Chondrocyte (in vitro differentiated cells): ENCODE data around the gene MIAT. TPM values are rescaled to one million over a fixed set of nuclear protein-coding genes. Genes with fewer than 3 reads are reported as not detected.

Experiments
- DNase-seq: peaks from one replicate; pipeline ENCODE4 v3.0.0; 2021; ENCODE audit warnings: mixed read lengths, low spot score
- H3K27ac Mint-ChIP-seq: one replicate; pipeline ENCODE4 v1.8.0; 2021; ENCODE audit warnings: mild to moderate bottlenecking, moderate library complexity, mixed read lengths; ENCODE audit not compliant: unreplicated experiment
- H3K27me3 Mint-ChIP-seq: 2 replicates; pipeline ENCODE4 v1.8.0; 2021; ENCODE audit warnings: low read depth, mixed read lengths
- H3K36me3 Mint-ChIP-seq: 2 replicates; pipeline ENCODE4 v1.8.0; 2021; ENCODE audit warnings: low read depth, mixed read lengths
- H3K4me1 Mint-ChIP-seq: 2 replicates; pipeline ENCODE4 v1.8.0; 2021; ENCODE audit warnings: low read depth, mild to moderate bottlenecking, mixed read lengths
- H3K4me3 Mint-ChIP-seq: one replicate; pipeline ENCODE4 v1.8.0; 2021; ENCODE audit warnings: mild to moderate bottlenecking, moderate library complexity, mixed read lengths; ENCODE audit not compliant: unreplicated experiment
- H3K9me3 Mint-ChIP-seq: 2 replicates; pipeline ENCODE4 v1.8.0; 2021; ENCODE audit warnings: low read depth, mixed read lengths
- CTCF ChIP-seq: fragments of 200-600 bp; sonication (generic); IDR thresholded peaks from 2 replicates; pipeline ENCODE4 v1.5.0; 2021; ENCODE audit warnings: antibody characterized with exemption, mild to moderate bottlenecking, moderate library complexity
- total RNA-seq: library from RNA; stranded (reverse); gene quantifications from 3 replicates; pipeline ENCODE4 v1.2.1, GENCODE V29; 2021

The MIAT gene
- total RNA-seq, 1 donor from 2014 or later, result 3.5 TPM

- Mint-ChIP-seq H3K27me3 (no peaks in the 10 kb centered on the region), H3K9me3 (peaks cover 5% of the 10 kb centered on the region), H3K27ac (no peak overlapping the region), H3K4me3 (no peak overlapping the region), H3K36me3 (peaks cover 9% of the 10 kb centered on the region), H3K4me1 (peaks cover 7% of the 10 kb centered on the region)
- TF ChIP-seq CTCF, result no peak
- no peak for DNase-seq
Observed at GRCh38 chr22:26690654-26691376, 33.4 kb downstream of the MIAT start.

GRCh38 chr22:26691377-26691716 is 34.0 kb downstream of the MIAT start:
- peaks cover 7% of the 10 kb centered on the region for H3K4me1 Mint-ChIP-seq
- no peak for TF ChIP-seq CTCF
- DNase-seq, result no peak
- peaks cover 11% of the 10 kb centered on the region for H3K36me3 Mint-ChIP-seq
- H3K27ac Mint-ChIP-seq, result no peak overlapping the region
- no peaks in the 10 kb centered on the region for H3K27me3 Mint-ChIP-seq
- H3K4me3 Mint-ChIP-seq, result no peak overlapping the region
- peaks cover 5% of the 10 kb centered on the region for H3K9me3 Mint-ChIP-seq

GRCh38 chr22:26692215-26692614 is 34.8 kb downstream of the MIAT start:
- DNase-seq, result no peak
- no peak for TF ChIP-seq CTCF
- H3K27ac Mint-ChIP-seq, result no peak overlapping the region
- H3K4me3 Mint-ChIP-seq, result no peak overlapping the region
- peaks cover 7% of the 10 kb centered on the region for H3K4me1 Mint-ChIP-seq
- peaks cover 5% of the 10 kb centered on the region for H3K9me3 Mint-ChIP-seq
- H3K36me3 Mint-ChIP-seq, result peaks cover 11% of the 10 kb centered on the region
- H3K27me3 Mint-ChIP-seq, result no peaks in the 10 kb centered on the region

GRCh38 chr22:26697151-26697550 is 39.8 kb downstream of the MIAT start:
- no peak for DNase-seq
- H3K27ac Mint-ChIP-seq, result no peak overlapping the region
- H3K9me3 Mint-ChIP-seq, result peaks cover 9% of the 10 kb centered on the region
- H3K36me3 Mint-ChIP-seq, result peaks cover 27% of the 10 kb centered on the region
- H3K4me3 Mint-ChIP-seq, result no peak overlapping the region
- no peak for TF ChIP-seq CTCF
- no peaks in the 10 kb centered on the region for H3K4me1 Mint-ChIP-seq
- no peaks in the 10 kb centered on the region for H3K27me3 Mint-ChIP-seq

DNA sequence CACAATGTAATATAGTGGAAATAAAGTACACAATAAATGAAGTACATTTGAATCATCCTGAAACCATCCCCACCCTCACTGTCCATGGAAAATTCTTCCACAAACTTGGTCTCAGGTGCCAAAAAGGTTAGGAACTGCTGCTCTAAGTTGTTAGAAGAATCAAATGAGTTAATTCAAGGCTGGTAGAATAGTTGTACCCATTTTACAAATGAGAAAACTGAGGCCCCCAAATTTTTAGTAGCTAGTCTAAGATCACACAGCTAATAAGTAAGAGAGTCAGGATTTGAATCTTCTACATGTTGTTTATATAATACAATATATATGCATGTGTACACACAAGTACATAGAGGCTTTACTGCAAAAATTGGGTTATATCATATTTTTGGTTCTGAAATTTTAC is 43.1 kb downstream of the MIAT start:
- Mint-ChIP-seq H3K36me3 (peaks cover 28% of the 10 kb centered on the region), H3K27ac (no peak overlapping the region), H3K9me3 (peaks cover 8% of the 10 kb centered on the region), H3K27me3 (no peaks in the 10 kb centered on the region), H3K4me1 (peaks cover 12% of the 10 kb centered on the region), H3K4me3 (no peak overlapping the region)
- no peak for DNase-seq
- no peak for TF ChIP-seq CTCF
